ENCODE measurements around the gene TBX1.

The TBX1 gene

GRCh38 chr22:19800306-19800705, 39.7 kb downstream of the TBX1 start:
- no peak for DNase-seq (ENCODE audit: low spot score)

- DNase-seq (ENCODE audit: low spot score): no peak
Observed at GRCh38 chr22:19800761-19801244, 40.2 kb downstream of the TBX1 start.

- no peak for DNase-seq (ENCODE audit: low spot score)
Observed at GRCh38 chr22:19801340-19802000, 40.9 kb downstream of the TBX1 start.

GRCh38 chr22:19802001-19802893, 41.7 kb downstream of the TBX1 start:
- no peak for DNase-seq (ENCODE audit: low spot score)

- no peak for DNase-seq (ENCODE audit: low spot score)
Observed at GRCh38 chr22:19802894-19803735, 42.5 kb downstream of the TBX1 start.

- no peak for DNase-seq (ENCODE audit: low spot score)
Observed at GRCh38 chr22:19803736-19804267, 43.2 kb downstream of the TBX1 start.

GRCh38 chr22:19805821-19806212, 45.2 kb downstream of the TBX1 start:
- peak; percentile 53 for DNase-seq (ENCODE audit: low spot score)

- peak; percentile 56 for DNase-seq (ENCODE audit: low spot score)
Observed at GRCh38 chr22:19806213-19807160, 45.9 kb downstream of the TBX1 start.

- no peak for DNase-seq (ENCODE audit: low spot score)
Observed at GRCh38 chr22:19807161-19807913, 46.8 kb downstream of the TBX1 start.

- no peak for DNase-seq (ENCODE audit: low spot score)
Observed at GRCh38 chr22:19807914-19808872, 47.6 kb downstream of the TBX1 start.

GRCh38 chr22:19808873-19809478, 48.4 kb downstream of the TBX1 start:
- no peak for DNase-seq (ENCODE audit: low spot score)

GRCh38 chr22:19809741-19810140, 49.2 kb downstream of the TBX1 start:
- no peak for DNase-seq (ENCODE audit: low spot score)

- DNase-seq (ENCODE audit: low spot score): no peak
Observed at GRCh38 chr22:19810381-19811201, 50.0 kb downstream of the TBX1 start.

GRCh38 chr22:19811211-19811621, 50.6 kb downstream of the TBX1 start:
- no peak for DNase-seq (ENCODE audit: low spot score)

- DNase-seq (ENCODE audit: low spot score): no peak
Observed at GRCh38 chr22:19811811-19812771, 51.5 kb downstream of the TBX1 start.

- DNase-seq (ENCODE audit: low spot score): no peak
Observed at GRCh38 chr22:19812910-19813309, 52.3 kb downstream of the TBX1 start.

Measured in kidney tubule cell (primary cell).